HL-60 (cell line): ENCODE measurements around the gene BRPF3.

Source experiments
- DNase-seq, 2 experiments: peaks; one replicate each; pipeline ENCODE4 v3.0.0-alpha.2; 2010 to 2020; ENCODE audit warnings: low read depth in 1 of 2, low spot score in 1 of 2
- H3K27ac ChIP-seq: fragments of 250-450 bp; sonication (Bioruptor Pico); replicated peaks from 2 replicates; pipeline ENCODE4 v1.5.1; 2020; ENCODE audit warnings: mild to moderate bottlenecking, moderate library complexity
- H3K27me3 ChIP-seq: fragments of 250-450 bp; sonication (Bioruptor Pico); 2 replicates; pipeline ENCODE4 v1.5.1; 2021; ENCODE audit warnings: mild to moderate bottlenecking, moderate library complexity; ENCODE audit not compliant: insufficient read depth, poor library complexity, severe bottlenecking
- H3K4me3 ChIP-seq: replicated peaks from 2 replicates; pipeline ENCODE4 v1.5.1; 2011; ENCODE audit warnings: mild to moderate bottlenecking, control low read depth, low read length; ENCODE audit not compliant: insufficient read depth
- CTCF ChIP-seq: IDR thresholded peaks from one replicate; pipeline ENCODE4 v1.5.1; 2011; ENCODE audit warnings: low read length, control low read depth, inconsistent platforms; ENCODE audit not compliant: insufficient read depth
- GABPA ChIP-seq: IDR thresholded peaks from 2 replicates; pipeline ENCODE4 v1.6.1; 2012; ENCODE audit warnings: low read depth
- POLR2AphosphoS5 ChIP-seq: IDR thresholded peaks from 2 replicates; pipeline ENCODE4 v1.6.1; 2012; ENCODE audit warnings: low read depth
- SPI1 ChIP-seq: IDR thresholded peaks from 2 replicates; pipeline ENCODE4 v1.6.1; 2012; ENCODE audit warnings: low read depth, mild to moderate bottlenecking, borderline replicate concordance
- TF ChIP-seq, protein P1 (sequence below): IDR thresholded peaks from 2 replicates; pipeline ENCODE4 v1.6.1; 2012; ENCODE audit warnings: low read depth; ENCODE audit not compliant: insufficient replicate concordance

Gene BRPF3

DNA sequence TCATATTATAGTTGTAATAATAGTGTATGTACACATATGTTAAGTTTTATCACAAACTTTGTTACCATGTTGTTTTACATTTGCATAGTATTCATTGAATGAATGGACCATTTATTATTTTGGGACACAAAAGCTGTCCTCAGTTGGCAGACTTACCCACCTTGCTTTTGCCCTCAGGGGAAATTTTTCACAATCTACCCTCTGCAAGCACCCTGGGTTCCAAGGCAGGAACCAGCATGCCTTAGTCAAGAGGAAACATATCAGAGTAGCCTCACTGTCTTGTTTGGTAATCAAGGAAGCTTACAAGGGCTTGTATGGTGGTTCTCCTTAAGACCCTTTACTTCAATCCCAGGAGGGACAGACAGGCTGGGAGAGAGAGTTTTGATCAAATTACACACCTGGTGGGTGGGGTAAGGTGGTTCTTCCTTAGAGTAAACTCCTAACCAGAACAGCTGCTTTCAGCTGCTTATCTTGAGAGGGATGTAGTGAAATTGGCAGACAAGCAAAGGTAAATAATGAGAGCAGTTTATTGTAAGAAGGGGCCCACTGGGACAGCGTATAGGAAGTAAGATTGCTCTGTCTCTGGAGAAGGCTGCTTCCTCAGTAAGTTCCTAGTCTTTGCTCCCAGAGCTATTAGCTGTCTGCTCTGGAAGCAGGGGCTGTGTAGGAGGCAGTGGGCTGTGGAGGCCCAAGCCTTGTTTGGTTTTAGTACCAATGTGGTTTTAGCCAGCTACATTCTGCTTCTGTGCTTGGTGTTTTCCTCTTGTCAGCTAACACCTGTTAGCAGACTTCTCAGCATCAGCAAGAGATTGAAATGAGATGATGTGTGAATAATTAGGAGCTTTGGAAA is 31.1 kb downstream of the BRPF3 start:
- Histone ChIP-seq H3K27ac (no peak overlapping the region), H3K27me3 (no peaks in the 10 kb centered on the region), H3K4me3 (no peak overlapping the region)
- TF ChIP-seq, protein P1, sequence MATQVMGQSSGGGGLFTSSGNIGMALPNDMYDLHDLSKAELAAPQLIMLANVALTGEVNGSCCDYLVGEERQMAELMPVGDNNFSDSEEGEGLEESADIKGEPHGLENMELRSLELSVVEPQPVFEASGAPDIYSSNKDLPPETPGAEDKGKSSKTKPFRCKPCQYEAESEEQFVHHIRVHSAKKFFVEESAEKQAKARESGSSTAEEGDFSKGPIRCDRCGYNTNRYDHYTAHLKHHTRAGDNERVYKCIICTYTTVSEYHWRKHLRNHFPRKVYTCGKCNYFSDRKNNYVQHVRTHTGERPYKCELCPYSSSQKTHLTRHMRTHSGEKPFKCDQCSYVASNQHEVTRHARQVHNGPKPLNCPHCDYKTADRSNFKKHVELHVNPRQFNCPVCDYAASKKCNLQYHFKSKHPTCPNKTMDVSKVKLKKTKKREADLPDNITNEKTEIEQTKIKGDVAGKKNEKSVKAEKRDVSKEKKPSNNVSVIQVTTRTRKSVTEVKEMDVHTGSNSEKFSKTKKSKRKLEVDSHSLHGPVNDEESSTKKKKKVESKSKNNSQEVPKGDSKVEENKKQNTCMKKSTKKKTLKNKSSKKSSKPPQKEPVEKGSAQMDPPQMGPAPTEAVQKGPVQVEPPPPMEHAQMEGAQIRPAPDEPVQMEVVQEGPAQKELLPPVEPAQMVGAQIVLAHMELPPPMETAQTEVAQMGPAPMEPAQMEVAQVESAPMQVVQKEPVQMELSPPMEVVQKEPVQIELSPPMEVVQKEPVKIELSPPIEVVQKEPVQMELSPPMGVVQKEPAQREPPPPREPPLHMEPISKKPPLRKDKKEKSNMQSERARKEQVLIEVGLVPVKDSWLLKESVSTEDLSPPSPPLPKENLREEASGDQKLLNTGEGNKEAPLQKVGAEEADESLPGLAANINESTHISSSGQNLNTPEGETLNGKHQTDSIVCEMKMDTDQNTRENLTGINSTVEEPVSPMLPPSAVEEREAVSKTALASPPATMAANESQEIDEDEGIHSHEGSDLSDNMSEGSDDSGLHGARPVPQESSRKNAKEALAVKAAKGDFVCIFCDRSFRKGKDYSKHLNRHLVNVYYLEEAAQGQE, result no peak
- TF ChIP-seq CTCF, result no peak
- TF ChIP-seq SPI1, result no peak
- DNase-seq, result no peak

DNA sequence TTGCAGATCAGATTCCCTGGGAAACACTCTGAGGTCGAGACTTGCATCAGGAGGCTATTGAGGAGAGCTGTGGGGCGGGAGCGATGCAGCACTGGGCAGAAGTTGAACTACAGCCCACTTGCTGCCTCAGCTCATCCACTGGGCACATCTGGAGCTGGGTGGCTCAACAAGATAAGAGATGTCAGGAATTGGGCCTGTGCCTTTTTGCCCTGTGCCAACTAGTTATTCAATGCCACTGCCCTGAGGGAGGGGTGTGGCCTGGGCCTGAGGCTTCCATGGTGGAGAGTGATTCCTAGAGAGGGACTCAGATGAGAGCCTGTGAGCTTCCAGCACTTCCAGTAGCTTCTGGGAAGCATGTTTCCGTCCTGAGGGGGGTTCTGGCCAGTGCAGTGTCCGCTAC is 32.7 kb downstream of the BRPF3 start:
- no peak for DNase-seq
- TF ChIP-seq SPI1 (no peak), POLR2AphosphoS5 (no peak), GABPA (no peak)
- TF ChIP-seq, protein P1, result no peak
- Histone ChIP-seq H3K27me3 (no peaks in the 10 kb centered on the region), H3K4me3 (no peak overlapping the region), H3K27ac (no peak overlapping the region)

GRCh38 chr6:36230371-36230770 is 33.8 kb downstream of the BRPF3 start:
- no peak for DNase-seq
- TF ChIP-seq POLR2AphosphoS5 (no peak), SPI1 (no peak), GABPA (no peak), CTCF (no peak)
- TF ChIP-seq, protein P1, result no peak
- H3K4me3 ChIP-seq, result no peak overlapping the region
- H3K27ac ChIP-seq, result no peak overlapping the region
- H3K27me3 ChIP-seq, result no peaks in the 10 kb centered on the region
